ENCODE data around the gene ICAM4.

The ICAM4 gene

DNA sequence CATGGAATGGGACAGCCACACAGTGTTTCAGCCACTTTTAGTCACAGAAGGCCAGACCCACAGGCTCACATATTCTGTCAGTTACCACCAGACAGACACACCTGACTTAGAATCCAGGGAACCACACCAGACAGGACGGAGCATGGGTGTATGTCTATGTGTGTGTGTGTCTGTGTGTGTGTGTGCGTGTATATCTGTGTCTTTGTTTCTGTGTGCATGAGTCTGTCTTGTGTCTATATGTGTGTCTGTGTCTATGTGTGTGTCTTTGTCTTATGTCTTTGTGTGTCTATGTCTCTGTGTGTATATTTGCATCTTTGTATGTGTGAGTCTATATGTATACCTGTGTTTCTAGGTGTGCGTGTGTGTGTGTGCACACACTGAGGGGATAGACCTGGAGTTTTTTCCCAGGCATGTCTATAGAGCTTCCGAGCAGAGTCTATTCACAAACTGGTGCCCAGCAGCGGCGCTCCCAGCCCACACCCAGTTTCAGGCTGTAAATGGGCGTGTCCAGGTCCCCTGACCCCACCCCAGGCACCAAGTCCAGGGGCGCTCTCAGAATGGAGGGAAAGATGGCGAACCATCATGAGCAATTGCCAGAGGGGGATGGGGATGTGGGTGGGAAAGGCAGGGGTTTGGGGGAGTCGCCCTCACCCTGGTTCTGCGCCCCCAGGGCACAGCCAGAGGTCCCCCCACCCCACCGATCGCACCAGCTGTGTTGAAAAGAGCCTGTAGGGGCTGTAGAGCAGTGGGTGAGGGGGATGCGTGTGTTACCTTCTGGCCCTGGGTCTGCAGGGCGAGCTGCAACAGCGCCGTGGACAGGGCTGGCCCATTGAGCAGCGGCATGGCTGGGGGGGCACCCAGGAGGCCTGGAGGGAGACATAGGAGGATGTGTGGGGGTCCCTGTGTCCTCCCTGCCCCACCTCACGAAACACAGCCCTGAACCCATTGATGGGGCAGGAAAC lies 35.4 kb downstream of the ICAM4 start:
- 96% methylated on average over 19 of the region's 19 CpGs for WGBS
- no peak overlapping the region for H2BK15ac ChIP-seq (ENCODE audit: low read depth, poor library complexity, severe bottlenecking)

DNA sequence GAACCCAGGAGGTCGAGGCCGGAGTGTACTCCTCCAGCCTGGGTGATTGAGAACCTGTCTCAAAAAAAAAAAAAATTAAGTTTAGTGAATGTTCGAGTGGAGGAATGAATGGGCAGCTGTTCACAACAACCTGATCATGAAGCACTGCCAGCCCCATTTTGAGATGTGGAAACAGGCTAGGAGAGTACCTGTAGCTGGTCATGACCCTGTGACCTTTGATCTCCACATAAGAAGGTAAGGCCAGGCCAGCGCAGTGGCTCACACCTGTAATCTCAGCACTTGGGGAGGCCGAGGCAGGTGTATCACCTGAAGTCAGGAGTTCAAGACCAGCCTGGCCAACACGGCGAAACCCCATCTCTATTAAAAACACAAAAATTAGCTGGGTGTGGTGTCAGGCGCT lies 39.0 kb downstream of the ICAM4 start:
- no peak overlapping the region for H4K91ac ChIP-seq (ENCODE audit: low read length)

More for the DNA sequence above, 35.4 kb downstream of the ICAM4 start:
- Histone ChIP-seq H3K27me3 (ENCODE audit: control insufficient read depth in 1 of 2, insufficient read depth in 1 of 2, low read length in 2 of 2) (no peaks in the 10 kb centered on the region), H3K4ac (ENCODE audit: low read depth in 1 of 2, low read length in 2 of 2) (no peak overlapping the region), H3K14ac (ENCODE audit: low read length in 2 of 2) (no peak overlapping the region), H2BK12ac (ENCODE audit: low read length in 2 of 2) (no peak overlapping the region), H3K27ac (ENCODE audit: low read length, poor library complexity, severe bottlenecking) (no peak overlapping the region), H3K9ac (ENCODE audit: low read length) (no peak overlapping the region), H3K4me2 (ENCODE audit: low read length, poor library complexity, severe bottlenecking) (no peak overlapping the region), H2BK5ac (ENCODE audit: low read depth, low read length, poor library complexity, severe bottlenecking) (no peak overlapping the region), H3K23ac (ENCODE audit: low read length in 2 of 2) (no peak overlapping the region), H3K36me3 (ENCODE audit: control insufficient read depth in 1 of 2, insufficient read depth in 2 of 2, low read depth in 1 of 2, low read length in 2 of 2) (peaks cover 81 to 93% of the 10 kb centered on the region in 2 experiments), H2AFZ (ENCODE audit: low read depth, low read length) (no peak overlapping the region), H3K4me3 (ENCODE audit: insufficient read depth in 1 of 2, low read depth in 1 of 2, low read length in 2 of 2) (no peak overlapping the region), H3K79me1 (replicated peaks; ENCODE audit: low read length, poor library complexity, severe bottlenecking) (peaks cover 46% of the 10 kb centered on the region), H3K4me1 (ENCODE audit: control insufficient read depth, insufficient read depth, low read depth, low read length) (peaks cover 2% of the 10 kb centered on the region), H2BK120ac (ENCODE audit: low read depth, low read length) (no peak overlapping the region), H3K18ac (ENCODE audit: low read depth in 1 of 2, low read length in 2 of 2) (no peak overlapping the region), H2AK5ac (ENCODE audit: low read length, severe bottlenecking) (no peak overlapping the region), H3K9me3 (ENCODE audit: control insufficient read depth, low read length) (no peaks in the 10 kb centered on the region), H4K91ac (ENCODE audit: low read length) (peak overlapping the region; percentile 55), H4K8ac (ENCODE audit: low read length) (no peak overlapping the region)
- DNase-seq = no peak

DNA sequence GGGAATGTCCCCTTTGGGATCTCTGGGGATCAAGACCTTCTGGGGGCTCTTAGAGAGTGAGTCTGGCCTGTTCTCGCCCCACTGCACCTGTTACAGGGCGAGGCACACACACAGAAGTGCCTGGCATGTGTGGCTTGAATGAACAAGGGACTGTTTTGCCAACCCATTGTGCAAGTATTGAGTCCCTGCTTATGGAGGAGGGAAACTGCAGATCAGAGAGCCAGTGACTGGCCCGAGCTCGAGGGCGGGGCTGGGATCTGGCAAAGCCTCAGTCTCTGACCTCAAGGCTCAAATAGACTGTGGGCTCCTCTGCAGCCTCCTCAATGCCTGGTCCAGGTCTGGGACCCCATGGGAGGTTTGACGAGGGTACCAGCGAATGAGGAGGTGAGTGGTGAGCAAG lies 41.0 kb downstream of the ICAM4 start:
- peaks cover 70 to 71% of the 10 kb centered on the region in 2 experiments for H3K36me3 ChIP-seq (ENCODE audit: control insufficient read depth in 1 of 2, insufficient read depth in 2 of 2, low read depth in 1 of 2, low read length in 2 of 2)
- no peak overlapping the region for H2BK120ac ChIP-seq (ENCODE audit: low read depth, low read length)
- H3K18ac ChIP-seq (ENCODE audit: low read depth in 1 of 2, low read length in 2 of 2) = no peak overlapping the region
- DNase-seq = no peak
- no peak overlapping the region for H4K91ac ChIP-seq (ENCODE audit: low read length)
- no peak overlapping the region for H3K4me2 ChIP-seq (ENCODE audit: low read length, poor library complexity, severe bottlenecking)
- 96% methylated on average over 7 of the region's 7 CpGs for WGBS
- no peak overlapping the region for H2AFZ ChIP-seq (ENCODE audit: low read depth, low read length)
- H3K79me1 ChIP-seq (replicated peaks; ENCODE audit: low read length, poor library complexity, severe bottlenecking) = peaks cover 46% of the 10 kb centered on the region
- H3K9ac ChIP-seq (ENCODE audit: low read length) = no peak overlapping the region
- H3K4me3 ChIP-seq (ENCODE audit: insufficient read depth in 1 of 2, low read depth in 1 of 2, low read length in 2 of 2) = no peak overlapping the region
- no peak overlapping the region for H3K27ac ChIP-seq (ENCODE audit: low read length, poor library complexity, severe bottlenecking)
- no peak overlapping the region for H2AK5ac ChIP-seq (ENCODE audit: low read length, severe bottlenecking)
- no peaks in the 10 kb centered on the region for H3K9me3 ChIP-seq (ENCODE audit: control insufficient read depth, low read length)
- no peak overlapping the region for H3K14ac ChIP-seq (ENCODE audit: low read length in 2 of 2)
- no peak overlapping the region for H2BK5ac ChIP-seq (ENCODE audit: low read depth, low read length, poor library complexity, severe bottlenecking)
- H3K4ac ChIP-seq (ENCODE audit: low read depth in 1 of 2, low read length in 2 of 2) = no peak overlapping the region
- H3K27me3 ChIP-seq (ENCODE audit: control insufficient read depth in 1 of 2, insufficient read depth in 1 of 2, low read length in 2 of 2) = no peaks in the 10 kb centered on the region
- H2BK12ac ChIP-seq (ENCODE audit: low read length in 2 of 2) = no peak overlapping the region
- H2BK15ac ChIP-seq (ENCODE audit: low read depth, poor library complexity, severe bottlenecking) = no peak overlapping the region
- H4K8ac ChIP-seq (ENCODE audit: low read length) = no peak overlapping the region
- H3K4me1 ChIP-seq (ENCODE audit: control insufficient read depth, insufficient read depth, low read depth, low read length) = peaks cover 6% of the 10 kb centered on the region
- H3K23ac ChIP-seq (ENCODE audit: low read length in 2 of 2) = no peak overlapping the region

More for the DNA sequence above, 39.0 kb downstream of the ICAM4 start:
- H3K18ac ChIP-seq (ENCODE audit: low read depth in 1 of 2, low read length in 2 of 2) = no peak overlapping the region
- peaks cover 91% of the 10 kb centered on the region in 2 experiments for H3K36me3 ChIP-seq (ENCODE audit: control insufficient read depth in 1 of 2, insufficient read depth in 2 of 2, low read depth in 1 of 2, low read length in 2 of 2)
- H3K4me3 ChIP-seq (ENCODE audit: insufficient read depth in 1 of 2, low read depth in 1 of 2, low read length in 2 of 2) = no peak overlapping the region
- H3K4me1 ChIP-seq (ENCODE audit: control insufficient read depth, insufficient read depth, low read depth, low read length) = peaks cover 2% of the 10 kb centered on the region
- no peak overlapping the region for H4K8ac ChIP-seq (ENCODE audit: low read length)
- no peak overlapping the region for H3K14ac ChIP-seq (ENCODE audit: low read length in 2 of 2)
- no peak overlapping the region for H2BK5ac ChIP-seq (ENCODE audit: low read depth, low read length, poor library complexity, severe bottlenecking)
- H3K9ac ChIP-seq (ENCODE audit: low read length) = no peak overlapping the region
- H3K9me3 ChIP-seq (ENCODE audit: control insufficient read depth, low read length) = no peaks in the 10 kb centered on the region
- DNase-seq = no peak
- H3K27me3 ChIP-seq (ENCODE audit: control insufficient read depth in 1 of 2, insufficient read depth in 1 of 2, low read length in 2 of 2) = no peaks in the 10 kb centered on the region
- no peak overlapping the region for H3K27ac ChIP-seq (ENCODE audit: low read length, poor library complexity, severe bottlenecking)
- peaks cover 62% of the 10 kb centered on the region for H3K79me1 ChIP-seq (replicated peaks; ENCODE audit: low read length, poor library complexity, severe bottlenecking)
- no peak overlapping the region for H2BK120ac ChIP-seq (ENCODE audit: low read depth, low read length)
- H2AFZ ChIP-seq (ENCODE audit: low read depth, low read length) = no peak overlapping the region
- no peak overlapping the region for H3K4ac ChIP-seq (ENCODE audit: low read depth in 1 of 2, low read length in 2 of 2)
- H2AK5ac ChIP-seq (ENCODE audit: low read length, severe bottlenecking) = no peak overlapping the region
- WGBS = 98% methylated on average over 8 of the region's 8 CpGs
- no peak overlapping the region for H3K4me2 ChIP-seq (ENCODE audit: low read length, poor library complexity, severe bottlenecking)
- no peak overlapping the region for H2BK12ac ChIP-seq (ENCODE audit: low read length in 2 of 2)
- H3K23ac ChIP-seq (ENCODE audit: low read length in 2 of 2) = no peak overlapping the region
- no peak overlapping the region for H2BK15ac ChIP-seq (ENCODE audit: low read depth, poor library complexity, severe bottlenecking)

DNA sequence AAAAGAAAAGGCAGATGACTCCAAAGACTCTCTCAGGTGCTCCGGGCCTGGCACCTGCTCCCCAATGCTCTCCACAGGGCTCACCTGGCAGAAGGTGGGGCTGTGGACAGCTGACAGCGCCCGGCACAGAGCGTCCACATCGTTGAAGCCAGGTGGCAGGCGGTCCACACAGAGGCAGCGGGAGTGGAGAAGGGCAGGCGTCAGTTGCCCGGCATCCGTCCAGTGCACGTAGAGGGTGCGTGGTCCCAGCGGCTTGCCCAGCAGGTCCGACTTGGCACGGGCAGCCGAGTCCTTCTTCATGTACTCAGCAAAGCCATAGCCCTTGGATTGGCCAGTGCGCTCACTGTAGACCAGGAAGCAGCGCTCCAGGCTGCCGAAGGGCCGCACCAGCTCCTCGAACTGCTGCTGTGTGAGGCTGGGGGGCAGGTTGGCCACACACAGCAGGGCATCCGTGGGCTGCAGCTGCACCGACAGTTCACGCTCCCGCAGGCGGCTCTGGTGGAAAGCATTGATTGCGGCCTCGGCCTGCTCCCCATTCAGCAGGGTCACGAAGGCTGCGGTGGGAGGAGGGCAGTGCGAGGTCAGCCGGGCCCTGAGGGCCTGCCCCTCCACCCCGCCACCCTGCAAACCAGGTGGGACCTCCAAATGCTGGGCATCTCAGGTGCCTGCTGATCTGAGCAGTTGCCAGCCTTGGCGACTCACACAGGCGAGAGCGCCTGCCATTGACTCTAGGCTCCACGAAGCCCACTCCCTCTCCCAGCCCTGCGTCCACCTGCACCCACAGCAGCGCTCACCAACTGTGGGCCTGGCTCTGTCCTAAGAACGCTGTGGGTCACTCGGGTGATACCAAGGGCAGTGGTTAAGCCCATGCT lies 42.0 kb downstream of the ICAM4 start:
- WGBS = 97% methylated on average over 41 of the region's 41 CpGs
- Histone ChIP-seq H3K4ac (ENCODE audit: low read depth in 1 of 2, low read length in 2 of 2) (no peak overlapping the region), H3K4me3 (ENCODE audit: insufficient read depth in 1 of 2, low read depth in 1 of 2, low read length in 2 of 2) (no peak overlapping the region), H3K4me2 (ENCODE audit: low read length, poor library complexity, severe bottlenecking) (no peak overlapping the region), H4K91ac (ENCODE audit: low read length) (no peak overlapping the region), H3K27me3 (ENCODE audit: control insufficient read depth in 1 of 2, insufficient read depth in 1 of 2, low read length in 2 of 2) (no peaks in the 10 kb centered on the region), H3K18ac (ENCODE audit: low read depth in 1 of 2, low read length in 2 of 2) (no peak overlapping the region), H3K36me3 (ENCODE audit: control insufficient read depth in 1 of 2, insufficient read depth in 2 of 2, low read depth in 1 of 2, low read length in 2 of 2) (peaks cover 60 to 61% of the 10 kb centered on the region in 2 experiments), H2BK120ac (ENCODE audit: low read depth, low read length) (no peak overlapping the region), H2AFZ (ENCODE audit: low read depth, low read length) (no peak overlapping the region), H3K9me3 (ENCODE audit: control insufficient read depth, low read length) (no peaks in the 10 kb centered on the region), H2BK15ac (ENCODE audit: low read depth, poor library complexity, severe bottlenecking) (no peak overlapping the region), H3K4me1 (ENCODE audit: control insufficient read depth, insufficient read depth, low read depth, low read length) (peaks cover 7% of the 10 kb centered on the region), H4K8ac (ENCODE audit: low read length) (no peak overlapping the region), H2AK5ac (ENCODE audit: low read length, severe bottlenecking) (no peak overlapping the region), H2BK12ac (ENCODE audit: low read length in 2 of 2) (no peak overlapping the region), H3K27ac (ENCODE audit: low read length, poor library complexity, severe bottlenecking) (no peak overlapping the region), H3K14ac (ENCODE audit: low read length in 2 of 2) (no peak overlapping the region), H2BK5ac (ENCODE audit: low read depth, low read length, poor library complexity, severe bottlenecking) (no peak overlapping the region), H3K9ac (ENCODE audit: low read length) (no peak overlapping the region), H3K79me1 (replicated peaks; ENCODE audit: low read length, poor library complexity, severe bottlenecking) (peaks cover 39% of the 10 kb centered on the region), H3K23ac (ENCODE audit: low read length in 2 of 2) (no peak overlapping the region)
- DNase-seq = no peak
